Breast epithelium (tissue), 4 donors: Measurements from ENCODE around the gene SGSM2. TPM values are rescaled to one million over a fixed set of nuclear protein-coding genes. Genes with fewer than 3 reads are reported as not detected.

Source experiments
- DNase-seq, 2 donors: peaks; one replicate each; pipeline ENCODE4 v3.0.0-alpha.2; 2019; ENCODE audit warnings: low spot score in 2 of 2
- H3K27ac ChIP-seq, 2 donors: fragments of 200-600 bp; sonication (generic) in 1 of 2; one replicate each; pipeline ENCODE4 v1.5.1; 2016 to 2019; ENCODE audit warnings: mild to moderate bottlenecking in 1 of 2
- H3K27me3 ChIP-seq, 2 donors: fragments of 200-600 bp; sonication (generic) in 1 of 2; one replicate each; pipeline versions ENCODE4 v1.5.1 to v1.6.0; 2017 to 2019; ENCODE audit warnings: control low read depth in 1 of 2, mild to moderate bottlenecking in 1 of 2
- H3K36me3 ChIP-seq: fragments of 200-600 bp; one replicate; pipeline ENCODE4 v1.5.1; 2019
- H3K4me1 ChIP-seq, 2 donors: fragments of 200-600 bp; sonication (generic); one replicate each; pipeline ENCODE4 v1.5.1; 2016 to 2019; ENCODE audit warnings: control low read depth in 1 of 2
- H3K4me3 ChIP-seq, 3 donors: fragments of 200-600 bp; sonication (generic); 1 replicate in 2 of 3; 2 replicates in 1 of 3; pipeline ENCODE4 v1.5.1; 2016 to 2019; ENCODE audit warnings: mild to moderate bottlenecking in 3 of 3, moderate library complexity in 2 of 3
- H3K9me3 ChIP-seq, 2 donors: fragments of 200-600 bp; sonication (generic) in 1 of 2; one replicate each; pipeline ENCODE4 v1.5.1; 2016 to 2019; ENCODE audit warnings: control low read depth in 1 of 2
- POLR2A ChIP-seq: fragments of 450-650 bp; IDR thresholded peaks from one replicate; pipeline ENCODE4 v1.6.1; 2016; ENCODE audit warnings: antibody characterized with exemption, mild to moderate bottlenecking, moderate library complexity
- POLR2AphosphoS5 ChIP-seq, 3 donors: sonication (generic); formaldehyde crosslinking; IDR thresholded peaks; one replicate each; pipeline ENCODE4 v1.6.1; 2017; ENCODE audit warnings: antibody characterized with exemption in 3 of 3
- intact Hi-C: fragments of 100-400 bp; cut with DNase I; formaldehyde crosslinking; loops from one replicate; pipeline ENCODE4 v1.15.1; 2023; ENCODE audit warnings: low total_unique reads
- total RNA-seq, 3 donors: library from RNA; depleted of rRNA; stranded (reverse); fragments of >200 nt; gene quantifications; one replicate each; pipeline ENCODE4 v1.1.0, GENCODE V29; 2016
- TF ChIP-seq, protein P1 (sequence below), 3 donors: fragments of 450-650 bp; IDR thresholded peaks; one replicate each; pipeline ENCODE4 v1.5.1; 2016 to 2017; ENCODE audit warnings: antibody characterized with exemption in 3 of 3, mild to moderate bottlenecking in 3 of 3, moderate library complexity in 3 of 3

Gene SGSM2
- total RNA-seq, 3 donors from 2014 or later = 27.8 to 125 (median 85.5) TPM

GRCh38 chr17:2400474-2400866, 63.2 kb downstream of the SGSM2 start:
- Histone ChIP-seq H3K9me3 (no peaks in the 10 kb centered on the region), H3K36me3 (no peaks in the 10 kb centered on the region), H3K4me1 (peaks cover 13 to 37% of the 10 kb centered on the region in 2 donors), H3K4me3 (peak overlapping the region; percentile 99), H3K27ac (peak overlapping the region; percentile 99), H3K27me3 (no peaks in the 10 kb centered on the region)
- TF ChIP-seq POLR2AphosphoS5 (IDR thresholded peaks at IDR 0.05) (no peak), POLR2A (no peak)
- TF ChIP-seq, protein P1, sequence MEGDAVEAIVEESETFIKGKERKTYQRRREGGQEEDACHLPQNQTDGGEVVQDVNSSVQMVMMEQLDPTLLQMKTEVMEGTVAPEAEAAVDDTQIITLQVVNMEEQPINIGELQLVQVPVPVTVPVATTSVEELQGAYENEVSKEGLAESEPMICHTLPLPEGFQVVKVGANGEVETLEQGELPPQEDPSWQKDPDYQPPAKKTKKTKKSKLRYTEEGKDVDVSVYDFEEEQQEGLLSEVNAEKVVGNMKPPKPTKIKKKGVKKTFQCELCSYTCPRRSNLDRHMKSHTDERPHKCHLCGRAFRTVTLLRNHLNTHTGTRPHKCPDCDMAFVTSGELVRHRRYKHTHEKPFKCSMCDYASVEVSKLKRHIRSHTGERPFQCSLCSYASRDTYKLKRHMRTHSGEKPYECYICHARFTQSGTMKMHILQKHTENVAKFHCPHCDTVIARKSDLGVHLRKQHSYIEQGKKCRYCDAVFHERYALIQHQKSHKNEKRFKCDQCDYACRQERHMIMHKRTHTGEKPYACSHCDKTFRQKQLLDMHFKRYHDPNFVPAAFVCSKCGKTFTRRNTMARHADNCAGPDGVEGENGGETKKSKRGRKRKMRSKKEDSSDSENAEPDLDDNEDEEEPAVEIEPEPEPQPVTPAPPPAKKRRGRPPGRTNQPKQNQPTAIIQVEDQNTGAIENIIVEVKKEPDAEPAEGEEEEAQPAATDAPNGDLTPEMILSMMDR (IDR thresholded peaks at IDR 0.05) = no peak
- DNase-seq = no peak
- intact Hi-C loops = no loop called here

- Histone ChIP-seq H3K27me3 (no peaks in the 10 kb centered on the region), H3K9me3 (no peaks in the 10 kb centered on the region), H3K27ac (peak within 1 kb of the TSS; percentile 99), H3K36me3 (no peaks in the 10 kb centered on the region), H3K4me3 (peak within 1 kb of the TSS; percentile 99), H3K4me1 (peaks cover 13 to 32% of the 10 kb centered on the region in 2 donors)
- intact Hi-C loops = no loop called here
- peak; percentile 94 to 95 for DNase-seq
- TF ChIP-seq, protein P1 (IDR thresholded peaks at IDR 0.05) = no peak
- TF ChIP-seq POLR2AphosphoS5 (IDR thresholded peaks at IDR 0.05) = peak in 2 of 3 donors; percentile 19 to 78
Observed at GRCh38 chr17:2400877-2401425, 63.6 kb downstream of the SGSM2 start, which contains the start of gene MNT. Gene MNT, minus strand, starts transcription at chr17:2401060. Its CDS starts 348 bp downstream, at chr17:2400712.

- TF ChIP-seq, protein P1 (IDR thresholded peaks at IDR 0.05) = peak in 1 of 3 donors; percentile 16
- TF ChIP-seq POLR2A (peak; percentile 48), POLR2AphosphoS5 (IDR thresholded peaks at IDR 0.05) (peak; percentile 86 to 95 (median 87))
Observed at GRCh38 chr17:2401426-2402221, 64.3 kb downstream of the SGSM2 start.

GRCh38 chr17:2402544-2402943, 65.2 kb downstream of the SGSM2 start:
- Histone ChIP-seq H3K4me3 (peak overlapping the region; percentile 99), H3K4me1 (peaks cover 16 to 35% of the 10 kb centered on the region in 2 donors), H3K27ac (peak overlapping the region; percentile 99), H3K9me3 (no peaks in the 10 kb centered on the region), H3K27me3 (no peaks in the 10 kb centered on the region), H3K36me3 (no peaks in the 10 kb centered on the region)
- intact Hi-C loops = no loop called here
- peak in 1 of 2 donors; percentile 51 for DNase-seq
- TF ChIP-seq, protein P1 (IDR thresholded peaks at IDR 0.05) = no peak
- TF ChIP-seq POLR2A = no peak
- no peak for TF ChIP-seq POLR2AphosphoS5 (IDR thresholded peaks at IDR 0.05)

More at GRCh38 chr17:2401426-2402221, 64.3 kb downstream of the SGSM2 start:
- Histone ChIP-seq H3K9me3 (no peaks in the 10 kb centered on the region), H3K27ac (peak overlapping the region; percentile 99), H3K4me3 (peak overlapping the region; percentile 99), H3K27me3 (no peaks in the 10 kb centered on the region), H3K4me1 (peaks cover 13 to 32% of the 10 kb centered on the region in 2 donors), H3K36me3 (no peaks in the 10 kb centered on the region)
- peak; percentile 100 for DNase-seq
- intact Hi-C loops = no loop called here

GRCh38 chr17:2403044-2403443, 65.7 kb downstream of the SGSM2 start:
- Histone ChIP-seq H3K27me3 (no peaks in the 10 kb centered on the region), H3K4me1 (peaks cover 13 to 31% of the 10 kb centered on the region in 2 donors), H3K36me3 (no peaks in the 10 kb centered on the region), H3K4me3 (no peak overlapping the region), H3K27ac (peak overlapping the region; percentile 99), H3K9me3 (no peaks in the 10 kb centered on the region)
- TF ChIP-seq POLR2AphosphoS5 (IDR thresholded peaks at IDR 0.05) (no peak), POLR2A (no peak)
- TF ChIP-seq, protein P1 (IDR thresholded peaks at IDR 0.05) = no peak
- intact Hi-C loops = no loop called here
- DNase-seq = no peak
